ENCODE data around the gene SKIC8. TPM values are rescaled to one million over a fixed set of nuclear protein-coding genes. Genes with fewer than 3 reads are reported as not detected.

The SKIC8 gene
- total RNA-seq, result 10 to 100 TPM; 29.4 to 85.0 (median 62.9) TPM

- TF ChIP-seq CTCF (IDR thresholded peaks at IDR 0.05) (peak in 1 of 4 experiments; percentile 22), POLR2A (IDR thresholded peaks at IDR 0.05) (peak; percentile 30 to 81)
- intact Hi-C loops (cut with DNase I; ENCODE audit: low total_unique reads), result no loop called here
- DNase-seq, result peak; percentile 88 to 93
Observed at GRCh38 chr15:78299101-78299930, at the start of gene SKIC8. Gene SKIC8, minus strand, starts transcription at chr15:78299609. Its CDS starts 3,923 bp downstream, at chr15:78295686.

GRCh38 chr15:78347586-78348543, 48.5 kb upstream of the SKIC8 start:
- H3K9me3 ChIP-seq, result no peaks in the 10 kb centered on the region
- H3K4me3 ChIP-seq, result no peak overlapping the region
- intact Hi-C loops (cut with DNase I; ENCODE audit: low total_unique reads), result no loop called here
- no peaks in the 10 kb centered on the region for H3K27me3 ChIP-seq
- TF ChIP-seq POLR2A (IDR thresholded peaks at IDR 0.05) (no peak), CTCF (IDR thresholded peaks at IDR 0.05) (no peak)
- no peaks in the 10 kb centered on the region for H3K4me1 ChIP-seq
- DNase-seq, result no peak
- H3K27ac ChIP-seq, result no peak overlapping the region
- H3K36me3 ChIP-seq, result no peaks in the 10 kb centered on the region

More at GRCh38 chr15:78299101-78299930, at the start of gene SKIC8:
- peak within 1 kb of the TSS; percentile 72 to 75 for H3K27ac ChIP-seq
- H3K9me3 ChIP-seq, result no peaks in the 10 kb centered on the region
- no peaks in the 10 kb centered on the region for H3K27me3 ChIP-seq
- H3K36me3 ChIP-seq, result no peaks in the 10 kb centered on the region
- H3K4me3 ChIP-seq, result peak within 1 kb of the TSS; percentile 84 to 91
- peaks cover 0 to 10% of the 10 kb centered on the region in 2 donors for H3K4me1 ChIP-seq

GRCh38 chr15:78345396-78346125, 46.2 kb upstream of the SKIC8 start:
- no peak overlapping the region for H3K27ac ChIP-seq
- H3K36me3 ChIP-seq, result no peaks in the 10 kb centered on the region
- TF ChIP-seq CTCF (IDR thresholded peaks at IDR 0.05) (no peak), POLR2A (IDR thresholded peaks at IDR 0.05) (no peak)
- no peaks in the 10 kb centered on the region for H3K9me3 ChIP-seq
- no peak overlapping the region for H3K4me3 ChIP-seq
- no peaks in the 10 kb centered on the region for H3K4me1 ChIP-seq
- intact Hi-C loops (cut with DNase I; ENCODE audit: low total_unique reads), result no loop called here
- no peak for DNase-seq
- H3K27me3 ChIP-seq, result peaks cover 0 to 5% of the 10 kb centered on the region in 2 donors

- H3K36me3 ChIP-seq, result no peaks in the 10 kb centered on the region
- TF ChIP-seq POLR2A (IDR thresholded peaks at IDR 0.05) (no peak), CTCF (IDR thresholded peaks at IDR 0.05) (no peak)
- intact Hi-C loops (cut with DNase I; ENCODE audit: low total_unique reads), result no loop called here
- peaks cover 0 to 5% of the 10 kb centered on the region in 2 donors for H3K4me1 ChIP-seq
- H3K27me3 ChIP-seq, result peaks cover 0 to 5% of the 10 kb centered on the region in 2 donors
- no peak overlapping the region for H3K4me3 ChIP-seq
- no peaks in the 10 kb centered on the region for H3K9me3 ChIP-seq
- no peak overlapping the region for H3K27ac ChIP-seq
- DNase-seq, result no peak
Observed at GRCh38 chr15:78343276-78344060, 44.1 kb upstream of the SKIC8 start.
